GM19193 (cell line): ENCODE data around the gene HERPUD2.

Source experiments
- POLR2A ChIP-seq: IDR thresholded peaks from 4 replicates; pipeline ENCODE4 v1.6.1; 2011; ENCODE audit not compliant: insufficient read depth, insufficient read length; ENCODE audit errors: extremely low read depth

The HERPUD2 gene

GRCh38 chr7:35695987-35696386 lies 1.1 kb upstream of the HERPUD2 start:
- TF ChIP-seq POLR2A, result no peak

- TF ChIP-seq POLR2A, result no peak
These were observed 527 bp upstream of the HERPUD2 start for GRCh38 chr7:35695473-35695850.

GRCh38 chr7:35694161-35694783 lies 663 bp downstream of the HERPUD2 start:
- no peak for TF ChIP-seq POLR2A

GRCh38 chr7:35691827-35692307 lies 3.1 kb downstream of the HERPUD2 start:
- TF ChIP-seq POLR2A, result no peak

- no peak for TF ChIP-seq POLR2A
These were observed 3.6 kb downstream of the HERPUD2 start for GRCh38 chr7:35691366-35691765.

- no peak for TF ChIP-seq POLR2A
These were observed 9.2 kb downstream of the HERPUD2 start for GRCh38 chr7:35685781-35686180.

- no peak for TF ChIP-seq POLR2A
These were observed 13.5 kb downstream of the HERPUD2 start for GRCh38 chr7:35681231-35682029.

GRCh38 chr7:35680403-35681013 lies 14.4 kb downstream of the HERPUD2 start:
- no peak for TF ChIP-seq POLR2A

GRCh38 chr7:35677582-35678356 lies 17.2 kb downstream of the HERPUD2 start:
- no peak for TF ChIP-seq POLR2A

GRCh38 chr7:35676211-35676610 lies 18.7 kb downstream of the HERPUD2 start:
- TF ChIP-seq POLR2A, result no peak

- TF ChIP-seq POLR2A, result no peak
These were observed 23.9 kb downstream of the HERPUD2 start for GRCh38 chr7:35670856-35671569.

- no peak for TF ChIP-seq POLR2A
These were observed 36.2 kb downstream of the HERPUD2 start for GRCh38 chr7:35658606-35659201.

- TF ChIP-seq POLR2A, result no peak
These were observed 37.8 kb downstream of the HERPUD2 start for GRCh38 chr7:35657125-35657524.

- TF ChIP-seq POLR2A, result no peak
These were observed 42.8 kb downstream of the HERPUD2 start for GRCh38 chr7:35652124-35652523.
